Right lobe of liver (tissue), 4 donors: Measurements from ENCODE around the gene FLNB.

Experiments used
- POLR2A ChIP-seq: fragments of 450-650 bp; IDR thresholded peaks from one replicate; pipeline ENCODE4 v1.6.1; 2017; ENCODE audit warnings: antibody characterized with exemption, mild to moderate bottlenecking
- TF ChIP-seq, protein P1 (sequence below), 4 donors: fragments of 200-600 bp in 3 of 4; fragments of 450-650 bp in 1 of 4; IDR thresholded peaks; one replicate each; pipeline versions ENCODE4 v1.5.1 to v1.8.0; 2016 to 2022; ENCODE audit warnings: antibody characterized with exemption in 4 of 4, mild to moderate bottlenecking in 2 of 4
- donor health status: DM: no; HTN: no; CAD: no.
- donor health status: DM: no; HTN: no; CAD: no.
- donor health status: DM: no; HTN: yes; CAD: no.

DNA sequence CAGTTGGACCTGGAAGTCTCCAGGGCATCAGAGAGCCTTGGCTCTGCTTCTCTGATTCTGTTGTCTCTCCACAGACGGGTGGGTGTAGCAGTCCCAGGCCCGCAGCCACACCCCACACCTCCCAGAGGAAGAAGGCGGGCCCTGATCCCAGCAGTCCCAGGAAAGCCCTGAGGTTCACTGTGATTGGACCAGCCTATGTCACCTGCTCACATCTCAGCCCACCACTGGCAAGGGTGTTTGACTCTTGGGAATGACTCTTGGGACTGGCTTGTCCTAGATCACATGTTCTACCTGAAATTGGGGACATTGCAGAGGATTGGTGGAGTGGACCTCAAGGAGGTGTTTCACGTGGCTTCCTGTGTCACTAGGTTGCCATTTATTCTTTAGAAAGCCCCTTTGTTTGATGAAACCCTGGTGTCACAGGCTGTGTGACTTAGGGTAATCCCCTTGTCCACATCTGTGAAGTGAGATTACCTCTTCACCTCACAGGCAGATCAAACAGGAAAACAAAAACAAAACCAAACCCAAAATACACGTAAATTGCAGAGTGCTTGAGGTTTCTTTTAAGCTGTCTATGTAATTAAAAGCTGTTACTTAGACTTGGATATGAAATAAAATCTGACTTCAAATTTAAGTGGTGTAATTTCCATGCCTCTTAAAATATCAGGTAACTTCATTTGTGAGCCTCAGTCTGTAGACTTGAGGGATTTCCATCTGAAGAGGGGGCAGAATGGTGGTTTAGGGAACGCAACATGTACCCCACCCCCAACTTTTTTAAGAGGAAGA lies 26.7 kb downstream of the FLNB start:
- TF ChIP-seq, protein P1, sequence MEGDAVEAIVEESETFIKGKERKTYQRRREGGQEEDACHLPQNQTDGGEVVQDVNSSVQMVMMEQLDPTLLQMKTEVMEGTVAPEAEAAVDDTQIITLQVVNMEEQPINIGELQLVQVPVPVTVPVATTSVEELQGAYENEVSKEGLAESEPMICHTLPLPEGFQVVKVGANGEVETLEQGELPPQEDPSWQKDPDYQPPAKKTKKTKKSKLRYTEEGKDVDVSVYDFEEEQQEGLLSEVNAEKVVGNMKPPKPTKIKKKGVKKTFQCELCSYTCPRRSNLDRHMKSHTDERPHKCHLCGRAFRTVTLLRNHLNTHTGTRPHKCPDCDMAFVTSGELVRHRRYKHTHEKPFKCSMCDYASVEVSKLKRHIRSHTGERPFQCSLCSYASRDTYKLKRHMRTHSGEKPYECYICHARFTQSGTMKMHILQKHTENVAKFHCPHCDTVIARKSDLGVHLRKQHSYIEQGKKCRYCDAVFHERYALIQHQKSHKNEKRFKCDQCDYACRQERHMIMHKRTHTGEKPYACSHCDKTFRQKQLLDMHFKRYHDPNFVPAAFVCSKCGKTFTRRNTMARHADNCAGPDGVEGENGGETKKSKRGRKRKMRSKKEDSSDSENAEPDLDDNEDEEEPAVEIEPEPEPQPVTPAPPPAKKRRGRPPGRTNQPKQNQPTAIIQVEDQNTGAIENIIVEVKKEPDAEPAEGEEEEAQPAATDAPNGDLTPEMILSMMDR (IDR thresholded peaks at IDR 0.05): no peak
- TF ChIP-seq POLR2A: no peak
